WTC11 (cell line): ENCODE results near the gene CEBPB. TPM values are rescaled to one million over a fixed set of nuclear protein-coding genes. Genes with fewer than 3 reads are reported as not detected.

Experiments
- ATAC-seq: fragments of 200-7000 bp; cut with Tn5 transposase; 2 replicates; pipeline ENCODE4 v1.10.0; 2021; ENCODE audit warnings: mild to moderate bottlenecking, moderate library complexity
- CTCF ChIA-PET: fragments of 300-600 bp; sonication (Branson Sonifier 250); formaldehyde crosslinking; loops from one replicate; lab custom pipeline; 2021; ENCODE audit warnings: antibody characterized with exemption; lab: Charles Lee
- POLR2A ChIA-PET: fragments of 350-600 bp; sonication (Branson Sonifier 250); formaldehyde crosslinking; loops from one replicate; lab custom pipeline; 2021; ENCODE audit warnings: antibody characterized with exemption; lab: Charles Lee
- DNase-seq: peaks from one replicate; pipeline ENCODE4 v3.0.0; 2021; ENCODE audit warnings: low spot score
- H3K27ac Mint-ChIP-seq: 2 replicates; pipeline ENCODE4 v1.8.0; 2021; ENCODE audit warnings: mixed read lengths
- H3K27me3 Mint-ChIP-seq: 2 replicates; pipeline ENCODE4 v1.8.0; 2021; ENCODE audit warnings: low read depth, mild to moderate bottlenecking, moderate library complexity, mixed read lengths
- H3K36me3 Mint-ChIP-seq: 2 replicates; pipeline ENCODE4 v1.8.0; 2021; ENCODE audit warnings: mixed read lengths
- H3K4me1 Mint-ChIP-seq: 2 replicates; pipeline ENCODE4 v1.8.0; 2022; ENCODE audit warnings: mixed read lengths
- H3K4me3 Mint-ChIP-seq: 2 replicates; pipeline ENCODE4 v1.8.0; 2021; ENCODE audit warnings: mild to moderate bottlenecking, moderate library complexity, mixed read lengths
- H3K9me3 Mint-ChIP-seq: 2 replicates; pipeline ENCODE4 v1.8.0; 2021; ENCODE audit warnings: mixed read lengths
- AFF4 ChIP-seq: sonication (generic); formaldehyde crosslinking; IDR thresholded peaks from 2 replicates; pipeline ENCODE4 v1.8.1; 2023; ENCODE audit warnings: mild to moderate bottlenecking, missing genetic modification reagents, borderline replicate concordance
- CBFB ChIP-seq: sonication (generic); formaldehyde crosslinking; IDR thresholded peaks from 2 replicates; pipeline ENCODE4 v1.8.1; 2022; ENCODE audit warnings: mild to moderate bottlenecking, low read depth, missing genetic modification reagents
- ESRRA ChIP-seq: sonication (generic); formaldehyde crosslinking; IDR thresholded peaks from 2 replicates; pipeline ENCODE4 v1.8.1; 2022; ENCODE audit warnings: mild to moderate bottlenecking, missing genetic modification reagents, borderline replicate concordance
- GABPB1 ChIP-seq: sonication (generic); formaldehyde crosslinking; IDR thresholded peaks from 2 replicates; pipeline ENCODE4 v1.8.1; 2023; ENCODE audit warnings: mild to moderate bottlenecking, missing genetic modification reagents
- GTF2I ChIP-seq: fragments of 250-450 bp; sonication (Bioruptor Pico); conservative IDR thresholded peaks from 2 replicates; pipeline ENCODE4 v1.4.0; 2021; ENCODE audit warnings: mild to moderate bottlenecking
- MYBL2 ChIP-seq: sonication (generic); formaldehyde crosslinking; IDR thresholded peaks from 2 replicates; pipeline ENCODE4 v1.8.1; 2023; ENCODE audit warnings: mild to moderate bottlenecking, moderate library complexity, missing genetic modification reagents
- NFYB ChIP-seq: sonication (generic); formaldehyde crosslinking; conservative IDR thresholded peaks from 2 replicates; pipeline ENCODE4 v1.8.0; 2022; ENCODE audit warnings: low read depth, missing genetic modification reagents
- NR2C2 ChIP-seq: sonication (generic); formaldehyde crosslinking; IDR thresholded peaks from 2 replicates; pipeline ENCODE4 v1.8.0; 2022; ENCODE audit warnings: mild to moderate bottlenecking, missing genetic modification reagents
- PREB ChIP-seq: sonication (generic); formaldehyde crosslinking; IDR thresholded peaks from 2 replicates; pipeline ENCODE4 v1.8.1; 2022; ENCODE audit warnings: mild to moderate bottlenecking, missing genetic modification reagents, moderate library complexity, borderline replicate concordance
- ZNF121 ChIP-seq: sonication (generic); formaldehyde crosslinking; IDR thresholded peaks from 2 replicates; pipeline ENCODE4 v1.8.0; 2023; ENCODE audit warnings: missing genetic modification reagents
- ZNF219 ChIP-seq: sonication (generic); formaldehyde crosslinking; IDR thresholded peaks from 2 replicates; pipeline ENCODE4 v1.8.0; 2023; ENCODE audit warnings: missing genetic modification reagents, mild to moderate bottlenecking, borderline replicate concordance
- ZNF281 ChIP-seq: sonication (generic); formaldehyde crosslinking; IDR thresholded peaks from 2 replicates; pipeline ENCODE4 v1.8.0; 2023; ENCODE audit warnings: mild to moderate bottlenecking, missing genetic modification reagents
- ZNF671 ChIP-seq: fragments of 250-450 bp; sonication (Bioruptor Pico); IDR thresholded peaks from 2 replicates; pipeline ENCODE4 v1.8.0; 2021; ENCODE audit warnings: mild to moderate bottlenecking
- total RNA-seq: library from RNA; stranded (reverse); gene quantifications from 3 replicates; pipeline ENCODE4 v1.2.3, GENCODE V29; 2021
- TF ChIP-seq, protein P1 (sequence below): fragments of 200-600 bp; IDR thresholded peaks from 2 replicates; pipeline ENCODE4 v1.8.0; 2022; ENCODE audit warnings: antibody characterized with exemption
- TF ChIP-seq, protein P2 (sequence below): sonication (generic); formaldehyde crosslinking; IDR thresholded peaks from 2 replicates; pipeline ENCODE4 v1.8.0; 2022; ENCODE audit warnings: mild to moderate bottlenecking, missing genetic modification reagents
- TF ChIP-seq, protein P3 (sequence below): fragments of 250-450 bp; sonication (Bioruptor Pico); IDR thresholded peaks from 2 replicates; pipeline ENCODE4 v1.9.0; 2021; ENCODE audit warnings: mild to moderate bottlenecking
- TF ChIP-seq, protein P4 (sequence below): sonication (generic); formaldehyde crosslinking; IDR thresholded peaks from 2 replicates; pipeline ENCODE4 v1.8.1; 2023; ENCODE audit warnings: mild to moderate bottlenecking, missing genetic modification reagents, moderate library complexity

Gene CEBPB
- total RNA-seq, 1 experiment from 2014 or later = 29.1 TPM

- TF ChIP-seq, protein P1, sequence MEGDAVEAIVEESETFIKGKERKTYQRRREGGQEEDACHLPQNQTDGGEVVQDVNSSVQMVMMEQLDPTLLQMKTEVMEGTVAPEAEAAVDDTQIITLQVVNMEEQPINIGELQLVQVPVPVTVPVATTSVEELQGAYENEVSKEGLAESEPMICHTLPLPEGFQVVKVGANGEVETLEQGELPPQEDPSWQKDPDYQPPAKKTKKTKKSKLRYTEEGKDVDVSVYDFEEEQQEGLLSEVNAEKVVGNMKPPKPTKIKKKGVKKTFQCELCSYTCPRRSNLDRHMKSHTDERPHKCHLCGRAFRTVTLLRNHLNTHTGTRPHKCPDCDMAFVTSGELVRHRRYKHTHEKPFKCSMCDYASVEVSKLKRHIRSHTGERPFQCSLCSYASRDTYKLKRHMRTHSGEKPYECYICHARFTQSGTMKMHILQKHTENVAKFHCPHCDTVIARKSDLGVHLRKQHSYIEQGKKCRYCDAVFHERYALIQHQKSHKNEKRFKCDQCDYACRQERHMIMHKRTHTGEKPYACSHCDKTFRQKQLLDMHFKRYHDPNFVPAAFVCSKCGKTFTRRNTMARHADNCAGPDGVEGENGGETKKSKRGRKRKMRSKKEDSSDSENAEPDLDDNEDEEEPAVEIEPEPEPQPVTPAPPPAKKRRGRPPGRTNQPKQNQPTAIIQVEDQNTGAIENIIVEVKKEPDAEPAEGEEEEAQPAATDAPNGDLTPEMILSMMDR = no peak
- no peak for TF ChIP-seq NFYB (CRISPR knock-in tag)
- TF ChIP-seq MYBL2 (CRISPR knock-in tag) = no peak
- TF ChIP-seq ZNF281 (CRISPR knock-in tag) = no peak
- no peak for TF ChIP-seq PREB (CRISPR knock-in tag)
- no peak for TF ChIP-seq ZNF219 (CRISPR knock-in tag)
- no peak for TF ChIP-seq ZNF671 (CRISPR knock-in tag)
- TF ChIP-seq, protein P2, sequence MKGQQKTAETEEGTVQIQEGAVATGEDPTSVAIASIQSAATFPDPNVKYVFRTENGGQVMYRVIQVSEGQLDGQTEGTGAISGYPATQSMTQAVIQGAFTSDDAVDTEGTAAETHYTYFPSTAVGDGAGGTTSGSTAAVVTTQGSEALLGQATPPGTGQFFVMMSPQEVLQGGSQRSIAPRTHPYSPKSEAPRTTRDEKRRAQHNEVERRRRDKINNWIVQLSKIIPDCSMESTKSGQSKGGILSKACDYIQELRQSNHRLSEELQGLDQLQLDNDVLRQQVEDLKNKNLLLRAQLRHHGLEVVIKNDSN (CRISPR knock-in tag) = no peak
- TF ChIP-seq, protein P3, sequence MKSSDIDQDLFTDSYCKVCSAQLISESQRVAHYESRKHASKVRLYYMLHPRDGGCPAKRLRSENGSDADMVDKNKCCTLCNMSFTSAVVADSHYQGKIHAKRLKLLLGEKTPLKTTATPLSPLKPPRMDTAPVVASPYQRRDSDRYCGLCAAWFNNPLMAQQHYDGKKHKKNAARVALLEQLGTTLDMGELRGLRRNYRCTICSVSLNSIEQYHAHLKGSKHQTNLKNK (CRISPR knock-in tag) = no peak
- TF ChIP-seq CBFB (CRISPR knock-in tag) = no peak
Observed at GRCh38 chr20:50227506-50227905, 36.9 kb downstream of the CEBPB start (continued).

DNA sequence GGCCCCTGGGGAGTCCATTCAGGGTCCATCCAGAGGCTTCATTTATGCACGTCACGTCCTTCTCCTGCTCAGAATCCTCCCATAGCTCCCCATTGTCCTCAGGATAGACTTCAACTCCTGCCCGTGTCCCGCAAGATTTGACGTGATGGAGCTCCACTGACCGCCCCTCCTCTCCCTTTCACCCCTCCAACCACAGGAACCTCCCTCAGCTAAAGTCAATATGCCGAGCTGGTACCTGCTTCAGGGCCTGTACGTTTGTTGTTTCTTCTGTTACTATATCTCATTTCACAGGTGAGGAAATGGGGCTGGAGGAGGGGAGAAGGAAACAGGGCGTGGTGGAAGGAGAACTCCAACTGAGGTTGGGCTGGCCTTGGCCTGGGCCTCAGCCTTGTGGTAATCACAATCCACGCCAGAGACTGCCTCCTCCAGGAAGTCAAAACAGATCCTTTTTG, 38.6 kb downstream of the CEBPB start:
- H3K4me1 Mint-ChIP-seq = no peaks in the 10 kb centered on the region
- POLR2A ChIA-PET = no interaction called here
- H3K36me3 Mint-ChIP-seq = no peaks in the 10 kb centered on the region
- DNase-seq (no peak), ATAC-seq (no peak)
- TF ChIP-seq ZNF121 (CRISPR knock-in tag) = no peak
- no peak for TF ChIP-seq GABPB1 (CRISPR knock-in tag)
- TF ChIP-seq, protein P4, sequence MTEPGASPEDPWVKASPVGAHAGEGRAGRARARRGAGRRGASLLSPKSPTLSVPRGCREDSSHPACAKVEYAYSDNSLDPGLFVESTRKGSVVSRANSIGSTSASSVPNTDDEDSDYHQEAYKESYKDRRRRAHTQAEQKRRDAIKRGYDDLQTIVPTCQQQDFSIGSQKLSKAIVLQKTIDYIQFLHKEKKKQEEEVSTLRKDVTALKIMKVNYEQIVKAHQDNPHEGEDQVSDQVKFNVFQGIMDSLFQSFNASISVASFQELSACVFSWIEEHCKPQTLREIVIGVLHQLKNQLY (CRISPR knock-in tag) = no peak
- TF ChIP-seq NR2C2 (CRISPR knock-in tag) = no peak
- TF ChIP-seq AFF4 (CRISPR knock-in tag) = no peak
- no peak for TF ChIP-seq NFYB (CRISPR knock-in tag)
- no peak for TF ChIP-seq ESRRA (CRISPR knock-in tag)
- TF ChIP-seq GTF2I (CRISPR knock-in tag) = no peak
- no peaks in the 10 kb centered on the region for H3K27me3 Mint-ChIP-seq
- H3K9me3 Mint-ChIP-seq = no peaks in the 10 kb centered on the region
- no peak overlapping the region for H3K4me3 Mint-ChIP-seq
- H3K27ac Mint-ChIP-seq = no peak overlapping the region
- CTCF ChIA-PET = interaction anchor here (0.6 kb wide), 2 partner anchors 127 to 564 kb away, joined by 3 to 4 read pairs; no protein-coding TSS in a partner anchor
